HepG2 (cell line): Measurements from ENCODE around the gene GADD45B. TPM values are rescaled to one million over a fixed set of nuclear protein-coding genes. Genes with fewer than 3 reads are reported as not detected.

Source experiments
- ATAD3A ChIP-seq: sonication (generic); formaldehyde crosslinking; IDR thresholded peaks from 2 replicates; pipeline ENCODE4 v1.4.0; 2020; ENCODE audit warnings: missing genetic modification reagents
- BRD4 ChIP-seq: sonication (generic); formaldehyde crosslinking; IDR thresholded peaks from 2 replicates; pipeline ENCODE4 v1.4.0; 2020; ENCODE audit warnings: missing genetic modification reagents
- ELF4 ChIP-seq: sonication (generic); formaldehyde crosslinking; IDR thresholded peaks from 2 replicates; pipeline ENCODE4 v1.5.0; 2020; ENCODE audit warnings: missing genetic modification reagents, mild to moderate bottlenecking, moderate library complexity, borderline replicate concordance
- EZH2 ChIP-seq: conservative IDR thresholded peaks from 2 replicates; pipeline ENCODE4 v1.6.1; 2012; ENCODE audit warnings: mild to moderate bottlenecking, low read depth, low read length, moderate library complexity
- FOXK1 ChIP-seq: sonication (generic); formaldehyde crosslinking; IDR thresholded peaks from 2 replicates; pipeline ENCODE4 v1.4.0; 2020; ENCODE audit warnings: low read depth, missing genetic modification reagents, borderline replicate concordance
- HMG20B ChIP-seq: conservative IDR thresholded peaks from 2 replicates; pipeline ENCODE4 v1.6.1; 2016; ENCODE audit warnings: missing genetic modification reagents, missing compliant biosample characterization
- HNF4G ChIP-seq, 2 experiments: sonication (generic) in 1 of 2; formaldehyde crosslinking in 1 of 2; IDR thresholded peaks; 2 replicates each; pipeline versions ENCODE4 v1.4.0 to v1.6.1; 2011 to 2020; ENCODE audit warnings: borderline replicate concordance in 2 of 2, low read depth in 2 of 2, mild to moderate bottlenecking in 2 of 2, low read length in 1 of 2, missing genetic modification reagents in 1 of 2, moderate library complexity in 1 of 2
- MED8 ChIP-seq: sonication (generic); formaldehyde crosslinking; IDR thresholded peaks from 2 replicates; pipeline ENCODE4 v1.8.1; 2023; ENCODE audit warnings: mild to moderate bottlenecking, missing genetic modification reagents; ENCODE audit not compliant: insufficient replicate concordance
- NFIC ChIP-seq: IDR thresholded peaks from 2 replicates; pipeline ENCODE4 v1.6.1; 2012; ENCODE audit warnings: mild to moderate bottlenecking, low read length, inconsistent platforms
- NFYC ChIP-seq: IDR thresholded peaks from 2 replicates; pipeline ENCODE4 v1.6.1; 2016; ENCODE audit warnings: missing genetic modification reagents, missing compliant biosample characterization
- PHF8 ChIP-seq: sonication (generic); formaldehyde crosslinking; IDR thresholded peaks from 2 replicates; pipeline ENCODE4 v1.5.0; 2020; ENCODE audit warnings: missing genetic modification reagents
- SMC3 ChIP-seq: IDR thresholded peaks from 2 replicates; pipeline ENCODE4 v1.6.1; 2011; ENCODE audit warnings: low read length, improper control_type of control experiment
- SP140L ChIP-seq: sonication (generic); formaldehyde crosslinking; IDR thresholded peaks from 2 replicates; pipeline ENCODE4 v1.4.0; 2020; ENCODE audit warnings: missing genetic modification reagents, borderline replicate concordance
- STAG1 ChIP-seq: sonication (generic); formaldehyde crosslinking; IDR thresholded peaks from 2 replicates; pipeline ENCODE4 v1.4.0; 2020; ENCODE audit warnings: missing genetic modification reagents
- TFE3 ChIP-seq: IDR thresholded peaks from 2 replicates; pipeline ENCODE4 v1.6.1; 2016
- ZNF224 ChIP-seq: sonication (generic); formaldehyde crosslinking; IDR thresholded peaks from 2 replicates; pipeline ENCODE4 v1.5.0; 2020; ENCODE audit warnings: mild to moderate bottlenecking, missing genetic modification reagents
- ZNF646 ChIP-seq: sonication (generic); formaldehyde crosslinking; IDR thresholded peaks from 2 replicates; pipeline ENCODE4 v1.9.0; 2021; ENCODE audit warnings: mild to moderate bottlenecking, missing genetic modification reagents
- ZNF777 ChIP-seq: sonication (generic); formaldehyde crosslinking; IDR thresholded peaks from 2 replicates; pipeline ENCODE4 v1.4.0; 2020; ENCODE audit warnings: missing genetic modification reagents
- ZNF850 ChIP-seq: sonication (generic); formaldehyde crosslinking; conservative IDR thresholded peaks from 2 replicates; pipeline ENCODE4 v1.9.0; 2021; ENCODE audit warnings: mild to moderate bottlenecking, missing genetic modification reagents
- polyA plus RNA-seq, 8 experiments: library from polyadenylated mRNA; depleted of rRNA in 3 of 8; stranded (reverse) in 7 of 8; unstranded in 1 of 8; fragments of >200 nt; fragmentation: Illumina TruSeq in 4 of 8; extraction: Trizol in 4 of 8; gene quantifications; 2 replicates each; pipeline versions ENCODE4 v1.2.1 to v1.2.3, GENCODE V29; 2011 to 2016; ENCODE audit warnings: low read depth in 4 of 8, missing spikeins in 1 of 8, mixed read lengths in 1 of 8; ENCODE audit not compliant: insufficient read depth in 1 of 8
- total RNA-seq, 5 experiments: library from RNA; depleted of rRNA; stranded (reverse); fragments of >200 nt; fragmentation: Illumina TruSeq; extraction: Trizol; gene quantifications; 2 replicates each; pipeline ENCODE4 v1.2.3, GENCODE V29; 2016; ENCODE audit warnings: low read depth in 1 of 5
- TF ChIP-seq, protein P1 (sequence below): sonication (generic); formaldehyde crosslinking; IDR thresholded peaks from 2 replicates; pipeline ENCODE4 v1.4.0; 2020; ENCODE audit warnings: mild to moderate bottlenecking, missing genetic modification reagents, borderline replicate concordance

GADD45B gene
- total and polyA plus RNA-seq, 2 of the 13 experiments (the other 11 are each of a cell fraction or from before 2014, with no cell fraction given), result 4.6 to 34.1 TPM

- TF ChIP-seq ZNF646, result no peak
- no peak for TF ChIP-seq ATAD3A (CRISPR knock-in tag)
- TF ChIP-seq, protein P1, sequence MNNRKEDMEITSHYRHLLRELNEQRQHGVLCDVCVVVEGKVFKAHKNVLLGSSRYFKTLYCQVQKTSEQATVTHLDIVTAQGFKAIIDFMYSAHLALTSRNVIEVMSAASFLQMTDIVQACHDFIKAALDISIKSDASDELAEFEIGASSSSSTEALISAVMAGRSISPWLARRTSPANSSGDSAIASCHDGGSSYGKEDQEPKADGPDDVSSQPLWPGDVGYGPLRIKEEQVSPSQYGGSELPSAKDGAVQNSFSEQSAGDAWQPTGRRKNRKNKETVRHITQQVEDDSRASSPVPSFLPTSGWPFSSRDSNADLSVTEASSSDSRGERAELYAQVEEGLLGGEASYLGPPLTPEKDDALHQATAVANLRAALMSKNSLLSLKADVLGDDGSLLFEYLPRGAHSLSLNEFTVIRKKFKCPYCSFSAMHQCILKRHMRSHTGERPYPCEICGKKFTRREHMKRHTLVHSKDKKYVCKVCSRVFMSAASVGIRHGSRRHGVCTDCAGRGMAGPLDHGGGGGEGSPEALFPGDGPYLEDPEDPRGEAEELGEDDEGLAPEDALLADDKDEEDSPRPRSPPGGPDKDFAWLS, result no peak
- no peak for TF ChIP-seq ELF4 (CRISPR knock-in tag)
- no peak for TF ChIP-seq MED8 (CRISPR knock-in tag)
- no peak for TF ChIP-seq HMG20B (CRISPR knock-in tag)
- TF ChIP-seq ZNF850 (CRISPR knock-in tag), result no peak
- no peak for TF ChIP-seq SP140L (CRISPR knock-in tag)
- TF ChIP-seq SMC3, result no peak
- no peak for TF ChIP-seq BRD4 (CRISPR knock-in tag)
- TF ChIP-seq HNF4G (IDR thresholded peaks at IDR 0.05; ENCODE audit: borderline replicate concordance, low read depth, low read length), result no peak
- no peak for TF ChIP-seq HNF4G (CRISPR knock-in tag; IDR thresholded peaks at IDR 0.05; ENCODE audit: borderline replicate concordance, low read depth)
- no peak for TF ChIP-seq NFIC
- no peak for TF ChIP-seq ZNF224
- TF ChIP-seq FOXK1, result 0 out of 2 replicates have a peak, but pooled peaks have one; percentile 1
- TF ChIP-seq EZH2, result no peak
- TF ChIP-seq ZNF777 (CRISPR knock-in tag), result 0 out of 2 replicates have a peak, but pooled peaks have one; percentile 35
- no peak; the same call in 1 of the 2 replicates for TF ChIP-seq STAG1 (CRISPR knock-in tag)
- TF ChIP-seq TFE3 (CRISPR knock-in tag), result 0 out of 2 replicates have a peak, but pooled peaks have one; percentile 45
- 0 out of 2 replicates have a peak, but pooled peaks have one; percentile 47 for TF ChIP-seq PHF8 (CRISPR knock-in tag)
- TF ChIP-seq NFYC (CRISPR knock-in tag), result no peak
These were observed 49.2 kb downstream of the GADD45B start (continued) for GRCh38 chr19:2524840-2525723.
